Effector memory CD8-positive, alpha-beta T cell (primary cell): ENCODE measurements around the gene FHOD3.

ENCODE experiments used
- ATAC-seq: fragments of 150-1000 bp; cut with Tn5 transposase; replicated peaks from 2 replicates; pipeline ENCODE4 v1.10.0; 2021; ENCODE audit warnings: mild to moderate bottlenecking, moderate library complexity
- DNase-seq, 3 experiments: peaks; one replicate each; pipeline ENCODE4 v3.0.0; 2021
- H3K27ac Mint-ChIP-seq, 2 donors: one replicate each; pipeline ENCODE4 v1.8.0; 2022; ENCODE audit warnings: mild to moderate bottlenecking in 2 of 2, mixed read lengths in 2 of 2, moderate library complexity in 2 of 2
- H3K27me3 Mint-ChIP-seq, 2 donors: one replicate each; pipeline ENCODE4 v1.8.0; 2022; ENCODE audit warnings: mixed read lengths in 2 of 2
- H3K36me3 Mint-ChIP-seq: one replicate; pipeline ENCODE4 v1.8.0; 2022; ENCODE audit warnings: mild to moderate bottlenecking, moderate library complexity, mixed read lengths; ENCODE audit not compliant: insufficient read depth
- H3K4me1 Mint-ChIP-seq, 2 donors: one replicate each; pipeline ENCODE4 v1.8.0; 2022; ENCODE audit warnings: low read depth in 2 of 2, mixed read lengths in 2 of 2
- H3K4me3 Mint-ChIP-seq, 2 donors: one replicate each; pipeline ENCODE4 v1.8.0; 2022; ENCODE audit warnings: mild to moderate bottlenecking in 2 of 2, mixed read lengths in 2 of 2, moderate library complexity in 2 of 2
- H3K9me3 Mint-ChIP-seq, 2 donors: one replicate each; pipeline ENCODE4 v1.8.0; 2022; ENCODE audit warnings: mixed read lengths in 2 of 2

Gene FHOD3

GRCh38 chr18:36633961-36634412 lies 336.5 kb downstream of the FHOD3 start:
- Mint-ChIP-seq H3K4me1 (no peaks in the 10 kb centered on the region), H3K27me3 (peaks cover 19 to 31% of the 10 kb centered on the region in 2 donors), H3K27ac (no peak overlapping the region), H3K4me3 (no peak overlapping the region), H3K36me3 (no peaks in the 10 kb centered on the region), H3K9me3 (no peaks in the 10 kb centered on the region)
- ATAC-seq (no peak), DNase-seq (no peak)

- no peaks in the 10 kb centered on the region for H3K9me3 Mint-ChIP-seq
- ATAC-seq = no peak
- H3K36me3 Mint-ChIP-seq = no peaks in the 10 kb centered on the region
- H3K4me3 Mint-ChIP-seq = no peak overlapping the region
- peaks cover 14 to 25% of the 10 kb centered on the region in 2 donors for H3K27me3 Mint-ChIP-seq
- no peak overlapping the region for H3K27ac Mint-ChIP-seq
- no peak for DNase-seq
- H3K4me1 Mint-ChIP-seq = no peaks in the 10 kb centered on the region
These were observed 337.2 kb downstream of the FHOD3 start for GRCh38 chr18:36634573-36635216.

GRCh38 chr18:36635414-36636096 lies 338.0 kb downstream of the FHOD3 start:
- DNase-seq (no peak), ATAC-seq (no peak)
- H3K36me3 Mint-ChIP-seq = no peaks in the 10 kb centered on the region
- no peak overlapping the region for H3K27ac Mint-ChIP-seq
- H3K9me3 Mint-ChIP-seq = no peaks in the 10 kb centered on the region
- H3K4me3 Mint-ChIP-seq = no peak overlapping the region
- peaks cover 13 to 20% of the 10 kb centered on the region in 2 donors for H3K27me3 Mint-ChIP-seq
- no peaks in the 10 kb centered on the region for H3K4me1 Mint-ChIP-seq

GRCh38 chr18:36636237-36636817 lies 338.8 kb downstream of the FHOD3 start:
- DNase-seq (no peak), ATAC-seq (no peak)
- Mint-ChIP-seq H3K4me1 (no peaks in the 10 kb centered on the region), H3K9me3 (no peaks in the 10 kb centered on the region), H3K4me3 (no peak overlapping the region), H3K27me3 (peaks cover 13 to 14% of the 10 kb centered on the region in 2 donors), H3K27ac (no peak overlapping the region), H3K36me3 (no peaks in the 10 kb centered on the region)

GRCh38 chr18:36638224-36638623 lies 340.7 kb downstream of the FHOD3 start:
- DNase-seq = no peak
- Mint-ChIP-seq H3K9me3 (no peaks in the 10 kb centered on the region), H3K27ac (no peak overlapping the region), H3K27me3 (peaks cover 8 to 13% of the 10 kb centered on the region in 2 donors), H3K36me3 (no peaks in the 10 kb centered on the region), H3K4me1 (no peaks in the 10 kb centered on the region), H3K4me3 (no peak overlapping the region)
- ATAC-seq = no peak

- Mint-ChIP-seq H3K4me1 (no peaks in the 10 kb centered on the region), H3K4me3 (no peak overlapping the region), H3K9me3 (no peaks in the 10 kb centered on the region), H3K36me3 (no peaks in the 10 kb centered on the region), H3K27me3 (peaks cover 0 to 5% of the 10 kb centered on the region in 2 donors), H3K27ac (no peak overlapping the region)
- ATAC-seq (no peak), DNase-seq (no peak)
These were observed 342.8 kb downstream of the FHOD3 start for GRCh38 chr18:36640021-36640952.

- H3K36me3 Mint-ChIP-seq = no peaks in the 10 kb centered on the region
- no peak overlapping the region for H3K27ac Mint-ChIP-seq
- H3K4me1 Mint-ChIP-seq = no peaks in the 10 kb centered on the region
- no peak for DNase-seq
- H3K4me3 Mint-ChIP-seq = no peak overlapping the region
- ATAC-seq = no peak
- H3K9me3 Mint-ChIP-seq = peaks cover 0 to 2% of the 10 kb centered on the region in 2 donors
- H3K27me3 Mint-ChIP-seq = peaks cover 9 to 12% of the 10 kb centered on the region in 2 donors
These were observed 345.5 kb downstream of the FHOD3 start for GRCh38 chr18:36643061-36643460.

- Mint-ChIP-seq H3K4me3 (no peak overlapping the region), H3K4me1 (no peaks in the 10 kb centered on the region), H3K9me3 (peaks cover 0 to 2% of the 10 kb centered on the region in 2 donors), H3K27me3 (peaks cover 14 to 44% of the 10 kb centered on the region in 2 donors), H3K27ac (no peak overlapping the region), H3K36me3 (no peaks in the 10 kb centered on the region)
- ATAC-seq (no peak), DNase-seq (no peak)
These were observed 351.3 kb downstream of the FHOD3 start for GRCh38 chr18:36648803-36649202.

- peaks cover 0 to 2% of the 10 kb centered on the region in 2 donors for H3K9me3 Mint-ChIP-seq
- no peaks in the 10 kb centered on the region for H3K36me3 Mint-ChIP-seq
- H3K4me1 Mint-ChIP-seq = no peaks in the 10 kb centered on the region
- H3K27ac Mint-ChIP-seq = no peak overlapping the region
- DNase-seq (no peak), ATAC-seq (no peak)
- H3K4me3 Mint-ChIP-seq = no peak overlapping the region
- peaks cover 14 to 44% of the 10 kb centered on the region in 2 donors for H3K27me3 Mint-ChIP-seq
These were observed 351.7 kb downstream of the FHOD3 start for GRCh38 chr18:36649205-36649604.

- no peak for DNase-seq
- no peak for ATAC-seq
- H3K27me3 Mint-ChIP-seq = peaks cover 17 to 51% of the 10 kb centered on the region in 2 donors
These were observed 352.8 kb downstream of the FHOD3 start for GRCh38 chr18:36650266-36650665.

GRCh38 chr18:36650906-36651305 lies 353.4 kb downstream of the FHOD3 start:
- DNase-seq = no peak
- Mint-ChIP-seq H3K27ac (no peak overlapping the region), H3K27me3 (peaks cover 17 to 58% of the 10 kb centered on the region in 2 donors), H3K4me3 (no peak overlapping the region), H3K36me3 (no peaks in the 10 kb centered on the region), H3K9me3 (peaks cover 0 to 2% of the 10 kb centered on the region in 2 donors), H3K4me1 (no peaks in the 10 kb centered on the region)
- no peak for ATAC-seq

More at GRCh38 chr18:36650266-36650665, 352.8 kb downstream of the FHOD3 start:
- Mint-ChIP-seq H3K4me1 (no peaks in the 10 kb centered on the region), H3K36me3 (no peaks in the 10 kb centered on the region), H3K4me3 (no peak overlapping the region), H3K9me3 (peaks cover 0 to 2% of the 10 kb centered on the region in 2 donors), H3K27ac (no peak overlapping the region)

GRCh38 chr18:36652503-36652902 lies 355.0 kb downstream of the FHOD3 start:
- Mint-ChIP-seq H3K27ac (no peak overlapping the region), H3K4me3 (no peak overlapping the region), H3K9me3 (peaks cover 0 to 2% of the 10 kb centered on the region in 2 donors), H3K4me1 (no peaks in the 10 kb centered on the region), H3K27me3 (peaks cover 16 to 59% of the 10 kb centered on the region in 2 donors), H3K36me3 (no peaks in the 10 kb centered on the region)
- DNase-seq (no peak), ATAC-seq (no peak)
